ENCODE results near the gene VWA1.

GRCh38 chr1:1418464-1419362 lies 16.8 kb upstream of the VWA1 start:
- TF ChIP-seq SMC3 (IDR thresholded peaks at IDR 0.05) (no peak), RFX5 (IDR thresholded peaks at IDR 0.05) (no peak), BHLHE40 (IDR thresholded peaks at IDR 0.05; ENCODE audit: low read depth, low read length) (no peak), POLR2A (IDR thresholded peaks at IDR 0.05; ENCODE audit: low read length) (no peak), CTCF (IDR thresholded peaks at IDR 0.05) (no peak)
